ENCODE results near the gene IL5RA. TPM values are rescaled to one million over a fixed set of nuclear protein-coding genes. Genes with fewer than 3 reads are reported as not detected.

IL5RA gene
- total RNA-seq, 1 donor from 2014 or later = not detected

GRCh38 chr3:3117651-3118050 is 7.5 kb upstream of the IL5RA start:
- no peaks in the 10 kb centered on the region for H3K9me3 Mint-ChIP-seq (ENCODE audit: unreplicated experiment)

DNA sequence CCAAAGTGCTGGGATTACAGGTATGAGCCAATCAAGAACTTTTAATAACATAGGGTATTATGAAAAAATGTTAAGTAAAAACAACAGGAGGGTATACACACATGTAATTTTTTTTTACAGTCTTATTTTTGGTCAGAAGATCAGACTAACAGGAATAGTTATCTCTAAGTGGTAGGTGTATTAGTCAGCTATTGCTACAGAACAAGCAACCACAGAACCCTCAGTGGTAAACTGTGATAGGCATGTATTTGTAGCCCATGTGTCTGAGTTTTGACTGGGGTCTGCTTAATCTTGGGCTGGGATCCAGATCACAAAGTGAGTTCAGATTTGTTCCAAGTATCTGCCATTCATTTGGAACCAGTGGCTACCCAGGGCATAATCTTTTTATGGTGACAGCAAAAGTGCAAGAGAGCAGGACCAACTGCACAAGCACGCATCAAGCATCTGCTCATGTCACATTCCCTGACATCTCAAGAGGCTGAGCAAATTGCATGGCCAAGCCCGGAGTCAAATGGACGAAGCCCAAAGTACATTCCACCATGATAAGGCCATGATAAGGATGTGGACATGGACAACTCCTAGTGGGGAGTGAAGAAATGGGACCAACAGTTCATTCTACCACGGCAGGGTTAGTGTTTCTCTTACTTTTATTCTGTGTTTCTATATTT is 3.0 kb upstream of the IL5RA start:
- H3K27ac Mint-ChIP-seq (ENCODE audit: unreplicated experiment) = no peak overlapping the region
- no peaks in the 10 kb centered on the region for H3K4me1 Mint-ChIP-seq (ENCODE audit: unreplicated experiment)
- H3K27me3 Mint-ChIP-seq (ENCODE audit: unreplicated experiment) = peaks cover 27% of the 10 kb centered on the region
- H3K4me3 Mint-ChIP-seq (ENCODE audit: unreplicated experiment) = no peak overlapping the region
- H3K9me3 Mint-ChIP-seq (ENCODE audit: unreplicated experiment) = no peaks in the 10 kb centered on the region
- no peaks in the 10 kb centered on the region for H3K36me3 Mint-ChIP-seq (ENCODE audit: unreplicated experiment)
- no peak for DNase-seq (ENCODE audit: extremely low spot score, unreplicated experiment)
- TF ChIP-seq CTCF (IDR thresholded peaks at IDR 0.05) = no peak

More at GRCh38 chr3:3117651-3118050, 7.5 kb upstream of the IL5RA start:
- H3K36me3 Mint-ChIP-seq (ENCODE audit: unreplicated experiment) = no peaks in the 10 kb centered on the region
- no peak for TF ChIP-seq CTCF (IDR thresholded peaks at IDR 0.05)
- peaks cover 26% of the 10 kb centered on the region for H3K27me3 Mint-ChIP-seq (ENCODE audit: unreplicated experiment)
- no peak for DNase-seq (ENCODE audit: extremely low spot score, unreplicated experiment)
- no peak overlapping the region for H3K4me3 Mint-ChIP-seq (ENCODE audit: unreplicated experiment)
- H3K4me1 Mint-ChIP-seq (ENCODE audit: unreplicated experiment) = no peaks in the 10 kb centered on the region
- H3K27ac Mint-ChIP-seq (ENCODE audit: unreplicated experiment) = no peak overlapping the region

DNA sequence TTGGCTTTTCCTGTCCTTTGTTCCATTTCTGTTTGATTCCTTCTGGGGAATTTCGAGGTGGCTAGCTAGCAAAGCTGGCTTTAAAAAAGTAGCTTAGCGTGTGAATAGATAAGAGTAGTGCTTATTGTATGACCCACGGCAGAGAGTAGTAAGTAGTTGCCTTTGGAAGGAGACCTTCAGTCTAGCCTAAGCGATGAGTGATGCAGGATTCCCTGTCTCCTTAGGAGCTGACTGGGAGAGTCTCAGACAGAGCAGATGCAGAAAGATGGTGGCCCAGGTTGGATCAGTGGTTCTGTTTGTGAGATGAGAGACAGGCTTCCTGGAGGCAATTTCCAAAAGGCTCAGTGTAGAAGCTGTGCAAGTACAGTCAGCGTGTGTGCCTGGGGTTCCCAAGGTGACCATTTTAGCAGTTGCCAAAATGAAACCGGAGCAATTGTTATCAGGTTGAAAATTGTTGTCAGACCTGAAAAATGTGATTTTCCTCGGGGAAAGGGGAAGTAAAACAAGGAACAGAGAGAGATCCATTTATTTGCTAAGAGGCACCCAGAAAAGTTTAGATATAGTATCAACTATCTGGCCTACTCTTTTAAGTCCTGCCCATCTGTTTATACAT is 681 bp upstream of the IL5RA start:
- Mint-ChIP-seq H3K4me3 (ENCODE audit: unreplicated experiment) (no peak overlapping the region), H3K4me1 (ENCODE audit: unreplicated experiment) (no peaks in the 10 kb centered on the region), H3K36me3 (ENCODE audit: unreplicated experiment) (no peaks in the 10 kb centered on the region), H3K27ac (ENCODE audit: unreplicated experiment) (no peak overlapping the region), H3K9me3 (ENCODE audit: unreplicated experiment) (no peaks in the 10 kb centered on the region), H3K27me3 (ENCODE audit: unreplicated experiment) (peaks cover 28% of the 10 kb centered on the region)
- TF ChIP-seq CTCF (IDR thresholded peaks at IDR 0.05) = no peak
- no peak for DNase-seq (ENCODE audit: extremely low spot score, unreplicated experiment)

GRCh38 chr3:3109407-3110298 is 521 bp downstream of the IL5RA start:
- H3K27ac Mint-ChIP-seq (ENCODE audit: unreplicated experiment) = no peak overlapping the region
- no peaks in the 10 kb centered on the region for H3K36me3 Mint-ChIP-seq (ENCODE audit: unreplicated experiment)
- DNase-seq (ENCODE audit: extremely low spot score, unreplicated experiment) = no peak
- H3K27me3 Mint-ChIP-seq (ENCODE audit: unreplicated experiment) = peaks cover 26% of the 10 kb centered on the region
- H3K4me1 Mint-ChIP-seq (ENCODE audit: unreplicated experiment) = no peaks in the 10 kb centered on the region
- TF ChIP-seq CTCF (IDR thresholded peaks at IDR 0.05) = no peak
- H3K9me3 Mint-ChIP-seq (ENCODE audit: unreplicated experiment) = no peaks in the 10 kb centered on the region
- H3K4me3 Mint-ChIP-seq (ENCODE audit: unreplicated experiment) = no peak overlapping the region

- H3K27ac Mint-ChIP-seq (ENCODE audit: unreplicated experiment) = no peak overlapping the region
- H3K27me3 Mint-ChIP-seq (ENCODE audit: unreplicated experiment) = peaks cover 24% of the 10 kb centered on the region
- no peaks in the 10 kb centered on the region for H3K4me1 Mint-ChIP-seq (ENCODE audit: unreplicated experiment)
- DNase-seq (ENCODE audit: extremely low spot score, unreplicated experiment) = no peak
- TF ChIP-seq CTCF (IDR thresholded peaks at IDR 0.05) = no peak
- H3K9me3 Mint-ChIP-seq (ENCODE audit: unreplicated experiment) = no peaks in the 10 kb centered on the region
- H3K4me3 Mint-ChIP-seq (ENCODE audit: unreplicated experiment) = no peak overlapping the region
- H3K36me3 Mint-ChIP-seq (ENCODE audit: unreplicated experiment) = no peaks in the 10 kb centered on the region
Measured at GRCh38 chr3:3107858-3108257, 2.3 kb downstream of the IL5RA start.
